ENCODE data around the gene ABCA7. TPM values are rescaled to one million over a fixed set of nuclear protein-coding genes. Genes with fewer than 3 reads are reported as not detected.

The ABCA7 gene
- total RNA-seq, 1 donor from 2014 or later = 16.3 TPM

DNA sequence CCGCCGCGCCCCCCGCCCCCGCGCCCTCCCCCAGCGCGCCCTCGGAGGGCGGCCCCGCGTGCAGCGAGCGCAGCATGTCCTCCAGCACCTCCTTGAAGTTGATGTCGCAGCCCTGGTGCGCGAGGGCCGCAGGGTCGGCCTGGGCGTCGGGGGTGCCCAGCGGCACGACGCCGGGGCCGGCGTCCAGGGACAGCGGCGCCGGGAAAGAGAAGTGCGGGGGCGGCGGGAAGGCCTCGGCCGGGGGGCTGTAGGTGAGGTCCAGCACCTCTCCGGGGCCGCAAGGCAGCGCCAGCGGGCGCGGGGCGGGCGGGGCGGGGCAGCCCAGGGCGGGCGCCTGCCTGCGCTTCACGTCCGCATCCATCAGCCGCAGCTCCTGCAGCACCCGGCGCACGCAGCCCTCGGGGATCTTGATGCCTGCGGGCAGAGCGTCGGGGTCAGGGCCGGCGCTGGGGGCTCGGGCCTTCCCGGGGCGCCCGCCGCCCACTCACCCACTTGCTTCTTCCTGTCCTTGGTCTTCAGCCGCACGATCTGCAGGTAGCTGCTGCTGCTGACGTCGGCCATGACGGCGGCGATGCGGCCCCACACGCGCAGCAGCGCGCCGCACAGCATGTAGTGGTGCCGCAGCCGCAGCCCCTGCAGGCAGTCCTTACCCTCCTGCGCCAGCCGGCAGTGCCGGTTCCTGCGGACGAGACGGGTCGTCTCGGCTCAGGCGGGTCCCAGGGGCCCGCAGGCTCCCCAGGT is 68.6 kb downstream of the ABCA7 start:
- H3K4me1 Mint-ChIP-seq (ENCODE audit: unreplicated experiment) = no peaks in the 10 kb centered on the region
- H3K4me3 Mint-ChIP-seq (ENCODE audit: unreplicated experiment) = no peak overlapping the region
- H3K9me3 Mint-ChIP-seq (ENCODE audit: unreplicated experiment) = no peaks in the 10 kb centered on the region
- H3K27ac Mint-ChIP-seq (ENCODE audit: unreplicated experiment) = peak overlapping the region; percentile 61
- no peak for DNase-seq (ENCODE audit: low spot score)
- H3K27me3 Mint-ChIP-seq (ENCODE audit: unreplicated experiment) = peaks cover 5% of the 10 kb centered on the region
- peaks cover 4% of the 10 kb centered on the region for H3K36me3 Mint-ChIP-seq (ENCODE audit: low read depth, unreplicated experiment)
- TF ChIP-seq, protein P1, sequence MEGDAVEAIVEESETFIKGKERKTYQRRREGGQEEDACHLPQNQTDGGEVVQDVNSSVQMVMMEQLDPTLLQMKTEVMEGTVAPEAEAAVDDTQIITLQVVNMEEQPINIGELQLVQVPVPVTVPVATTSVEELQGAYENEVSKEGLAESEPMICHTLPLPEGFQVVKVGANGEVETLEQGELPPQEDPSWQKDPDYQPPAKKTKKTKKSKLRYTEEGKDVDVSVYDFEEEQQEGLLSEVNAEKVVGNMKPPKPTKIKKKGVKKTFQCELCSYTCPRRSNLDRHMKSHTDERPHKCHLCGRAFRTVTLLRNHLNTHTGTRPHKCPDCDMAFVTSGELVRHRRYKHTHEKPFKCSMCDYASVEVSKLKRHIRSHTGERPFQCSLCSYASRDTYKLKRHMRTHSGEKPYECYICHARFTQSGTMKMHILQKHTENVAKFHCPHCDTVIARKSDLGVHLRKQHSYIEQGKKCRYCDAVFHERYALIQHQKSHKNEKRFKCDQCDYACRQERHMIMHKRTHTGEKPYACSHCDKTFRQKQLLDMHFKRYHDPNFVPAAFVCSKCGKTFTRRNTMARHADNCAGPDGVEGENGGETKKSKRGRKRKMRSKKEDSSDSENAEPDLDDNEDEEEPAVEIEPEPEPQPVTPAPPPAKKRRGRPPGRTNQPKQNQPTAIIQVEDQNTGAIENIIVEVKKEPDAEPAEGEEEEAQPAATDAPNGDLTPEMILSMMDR (IDR thresholded peaks at IDR 0.05; ENCODE audit: unreplicated experiment) = no peak

DNA sequence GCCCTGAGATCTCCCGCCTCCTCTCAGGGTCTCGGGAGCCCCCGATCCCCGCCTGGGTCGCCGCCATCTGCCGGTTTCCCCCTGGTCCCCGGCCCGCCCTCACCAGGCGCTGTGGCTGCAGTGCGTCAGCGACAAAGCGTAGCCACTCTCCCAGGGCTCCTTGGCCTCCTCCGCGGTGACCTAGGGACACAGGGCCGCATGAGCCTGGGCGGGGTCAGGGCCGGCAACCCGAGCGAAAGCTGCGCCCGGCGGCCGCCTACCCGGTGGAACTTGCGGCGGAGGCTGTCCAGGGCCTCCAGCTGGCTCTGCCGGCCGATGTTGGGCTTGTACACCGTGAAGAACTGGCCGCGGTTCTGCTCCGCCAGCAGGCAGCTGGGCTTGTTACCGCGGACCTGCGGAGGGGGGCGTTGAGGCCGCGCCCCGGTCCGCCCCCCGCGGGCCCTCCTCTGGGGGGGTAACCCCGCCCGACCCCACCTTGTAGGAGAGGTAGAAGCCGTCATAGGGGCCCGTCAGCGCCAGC is 69.2 kb downstream of the ABCA7 start:
- H3K4me3 Mint-ChIP-seq (ENCODE audit: unreplicated experiment) = no peak overlapping the region
- H3K27me3 Mint-ChIP-seq (ENCODE audit: unreplicated experiment) = peaks cover 5% of the 10 kb centered on the region
- DNase-seq (ENCODE audit: low spot score) = no peak
- H3K36me3 Mint-ChIP-seq (ENCODE audit: low read depth, unreplicated experiment) = peaks cover 4% of the 10 kb centered on the region
- H3K27ac Mint-ChIP-seq (ENCODE audit: unreplicated experiment) = no peak overlapping the region
- TF ChIP-seq, protein P1 (IDR thresholded peaks at IDR 0.05; ENCODE audit: unreplicated experiment) = no peak
- no peaks in the 10 kb centered on the region for H3K9me3 Mint-ChIP-seq (ENCODE audit: unreplicated experiment)
- no peaks in the 10 kb centered on the region for H3K4me1 Mint-ChIP-seq (ENCODE audit: unreplicated experiment)

DNA sequence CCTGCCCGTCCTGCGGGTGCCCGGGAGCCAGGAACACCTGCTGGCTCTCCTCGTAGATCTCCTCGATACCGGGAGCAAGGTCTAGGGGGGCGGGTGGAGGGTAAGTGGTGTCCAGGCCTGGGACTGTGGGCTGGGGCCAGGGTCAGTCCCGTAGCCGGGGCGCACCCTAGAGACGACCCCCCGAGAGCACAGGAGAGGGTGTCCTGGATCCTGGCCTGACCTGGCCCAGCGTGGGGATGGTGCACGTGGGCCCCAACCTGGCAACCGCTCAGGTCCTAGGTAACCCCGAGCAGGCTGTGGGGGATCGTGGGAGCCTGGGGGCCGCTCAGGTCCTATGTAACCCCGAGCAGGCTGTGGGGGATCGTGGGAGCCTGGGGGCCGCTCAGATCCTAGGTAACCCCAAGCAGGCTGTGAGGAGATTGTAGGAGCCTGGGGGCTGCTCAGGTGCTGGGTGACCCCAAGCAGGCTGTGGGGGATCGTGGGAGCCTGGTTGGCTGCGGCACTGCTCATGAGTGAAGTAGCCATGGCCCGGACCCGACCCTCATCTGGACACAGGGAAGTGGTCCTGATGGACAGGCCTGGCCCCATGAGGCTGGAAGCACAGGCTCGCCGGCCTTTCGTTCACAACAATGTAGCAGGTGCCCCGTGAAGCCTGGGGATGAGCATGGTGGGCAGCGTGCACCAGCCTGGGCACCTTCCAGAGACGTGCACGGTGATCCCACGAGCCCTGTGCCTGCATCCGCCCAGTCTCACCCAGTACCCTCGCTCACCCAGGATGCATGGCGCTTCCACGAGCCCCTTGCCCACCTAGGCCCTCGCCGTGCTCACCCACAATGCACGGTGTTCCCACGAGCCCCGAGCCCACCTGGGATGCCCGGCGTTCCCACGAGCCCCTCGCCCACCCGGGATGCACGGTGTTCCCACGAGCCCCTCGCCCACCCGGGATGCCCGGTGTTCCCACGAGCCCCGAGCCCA is 70.1 kb downstream of the ABCA7 start:
- H3K9me3 Mint-ChIP-seq (ENCODE audit: unreplicated experiment) = no peaks in the 10 kb centered on the region
- DNase-seq (ENCODE audit: low spot score) = no peak
- H3K4me3 Mint-ChIP-seq (ENCODE audit: unreplicated experiment) = no peak overlapping the region
- H3K4me1 Mint-ChIP-seq (ENCODE audit: unreplicated experiment) = no peaks in the 10 kb centered on the region
- H3K27ac Mint-ChIP-seq (ENCODE audit: unreplicated experiment) = no peak overlapping the region
- peaks cover 7% of the 10 kb centered on the region for H3K27me3 Mint-ChIP-seq (ENCODE audit: unreplicated experiment)
- H3K36me3 Mint-ChIP-seq (ENCODE audit: low read depth, unreplicated experiment) = peaks cover 4% of the 10 kb centered on the region
- TF ChIP-seq, protein P1 (IDR thresholded peaks at IDR 0.05; ENCODE audit: unreplicated experiment) = no peak

DNA sequence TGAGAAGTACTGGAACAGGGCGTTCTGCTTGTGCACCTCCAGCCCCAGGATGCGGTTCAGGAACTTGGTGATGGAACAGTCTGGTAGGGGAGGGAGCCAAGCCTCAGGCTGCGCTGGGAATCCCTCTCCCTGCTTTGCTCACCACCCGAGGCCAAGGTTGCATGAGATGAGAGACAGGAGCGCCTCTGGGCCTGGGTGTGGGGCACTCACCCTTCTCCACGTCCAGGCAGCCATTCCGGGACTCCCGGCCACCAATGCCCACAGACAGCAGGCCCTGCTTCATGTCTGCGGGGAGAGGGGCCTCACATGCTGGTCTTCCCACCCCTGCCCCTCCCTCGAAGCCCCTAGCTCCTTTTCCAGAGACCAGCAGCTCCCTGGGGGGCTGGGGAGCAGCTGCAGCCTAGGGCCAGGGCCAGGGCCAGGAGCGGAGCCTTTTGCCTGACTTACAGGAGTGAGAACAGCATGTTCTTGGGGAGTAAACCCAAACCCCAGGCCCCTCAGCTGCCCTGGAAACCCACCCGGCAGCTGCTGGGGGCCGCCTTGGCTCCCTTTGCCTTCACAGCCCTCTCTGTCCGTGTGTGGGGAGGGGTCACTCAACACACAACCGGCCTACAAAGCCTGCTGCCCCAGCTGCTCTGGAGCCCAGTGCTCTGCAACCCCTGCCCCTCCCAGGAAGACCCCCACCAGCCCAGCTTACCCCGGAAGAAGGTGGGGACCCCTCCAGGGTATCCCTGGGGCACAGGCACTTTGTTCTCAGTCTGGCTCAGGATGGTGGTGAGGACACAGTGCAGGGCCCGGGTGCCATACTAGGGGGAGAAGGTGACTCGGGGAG is 71.1 kb downstream of the ABCA7 start:
- TF ChIP-seq, protein P1 (IDR thresholded peaks at IDR 0.05; ENCODE audit: unreplicated experiment) = no peak
- Mint-ChIP-seq H3K36me3 (ENCODE audit: low read depth, unreplicated experiment) (peaks cover 4% of the 10 kb centered on the region), H3K9me3 (ENCODE audit: unreplicated experiment) (no peaks in the 10 kb centered on the region), H3K27me3 (ENCODE audit: unreplicated experiment) (peaks cover 3% of the 10 kb centered on the region), H3K4me3 (ENCODE audit: unreplicated experiment) (no peak overlapping the region), H3K4me1 (ENCODE audit: unreplicated experiment) (no peaks in the 10 kb centered on the region), H3K27ac (ENCODE audit: unreplicated experiment) (no peak overlapping the region)
- DNase-seq (ENCODE audit: low spot score) = no peak

Data from endothelial cell (in vitro differentiated cells).